Right lobe of liver (tissue), 6 donors: ENCODE data around the gene SLC45A2. TPM values are rescaled to one million over a fixed set of nuclear protein-coding genes. Genes with fewer than 3 reads are reported as not detected.

Experiments used
- ATAC-seq, 4 donors: fragments of 200-7000 bp; cut with Tn5 transposase; one replicate each; pipeline ENCODE4 v1.9.1; 2020; ENCODE audit warnings: mild to moderate bottlenecking in 4 of 4, moderate library complexity in 4 of 4
- DNase-seq, 3 donors: peaks; one replicate each; pipeline ENCODE4 v3.0.0-alpha.2; 2020
- H3K27ac ChIP-seq, 3 donors: fragments of 200-600 bp; one replicate each; pipeline ENCODE4 v1.8.0; 2022
- H3K27me3 ChIP-seq, 2 donors: fragments of 200-600 bp; one replicate each; pipeline ENCODE4 v1.8.0; 2022
- H3K36me3 ChIP-seq, 4 donors: fragments of 200-600 bp; sonication (generic) in 1 of 4; one replicate each; pipeline versions ENCODE4 v1.5.1 to v1.8.0; 2017 to 2022; ENCODE audit warnings: control low read depth in 1 of 4
- H3K4me1 ChIP-seq, 4 donors: fragments of 200-600 bp; sonication (generic) in 1 of 4; one replicate each; pipeline versions ENCODE4 v1.5.1 to v1.8.0; 2017 to 2022; ENCODE audit warnings: control low read depth in 1 of 4
- H3K4me3 ChIP-seq, 3 donors: fragments of 200-600 bp; one replicate each; pipeline ENCODE4 v1.8.0; 2022
- H3K9me3 ChIP-seq, 4 donors: fragments of 200-600 bp; sonication (generic) in 1 of 4; one replicate each; pipeline versions ENCODE4 v1.5.1 to v1.8.0; 2017 to 2022; ENCODE audit warnings: control low read depth in 1 of 4
- CTCF ChIP-seq, 4 donors: fragments of 200-600 bp in 3 of 4; fragments of 450-650 bp in 1 of 4; IDR thresholded peaks; one replicate each; pipeline versions ENCODE4 v1.5.1 to v1.8.0; 2016 to 2022; ENCODE audit warnings: antibody characterized with exemption in 4 of 4, mild to moderate bottlenecking in 2 of 4
- POLR2A ChIP-seq: fragments of 450-650 bp; IDR thresholded peaks from one replicate; pipeline ENCODE4 v1.6.1; 2017; ENCODE audit warnings: antibody characterized with exemption, mild to moderate bottlenecking
- WGBS: methylation state at CpG from one replicate; pipeline ENCODE4 v1.1.6; 2018; ENCODE audit warnings: low coverage, low lambda C conversion rate; ENCODE audit not compliant: insufficient coverage; ENCODE audit errors: missing lambda C conversion rate; 5-methylcytosine and 5-hydroxymethylcytosine counted together
- intact Hi-C, 2 donors: fragments of 100-400 bp; cut with DNase I; formaldehyde crosslinking; loops; one replicate each; pipeline versions ENCODE4 v1.11.2 to v1.14.1; 2022
- small RNA-seq, 2 experiments: library from RNA; depleted of rRNA; stranded (forward); fragments of <200 nt; gene quantifications; one replicate each; pipeline ENCODE3, GENCODE V24; 2016
- total RNA-seq, 6 experiments: library from RNA; depleted of rRNA in 2 of 6; stranded (reverse); fragments of >200 nt in 2 of 6; fragmentation: NEBNext Ultra II Directional in 3 of 6; extraction: Animal tissue kit (Norgen Biotek cat#: 25700) in 3 of 6; gene quantifications; one replicate each; pipeline versions ENCODE4 v1.1.0 to v1.2.4, GENCODE V29; 2016 to 2023
- donor health status: DM: no; HTN: yes; CAD: no.
- donor health status: DM: no; HTN: no; CAD: no.
- donor health status: DM: no; HTN: no; CAD: no.
- donor health status: DM: no; HTN: yes; CAD: no.
- donor health status: DM: no; HTN: yes; CAD: no.

The SLC45A2 gene
- total RNA-seq, 6 experiments from 2014 or later: 0.20 to 2.3 (median 0.37) TPM

DNA sequence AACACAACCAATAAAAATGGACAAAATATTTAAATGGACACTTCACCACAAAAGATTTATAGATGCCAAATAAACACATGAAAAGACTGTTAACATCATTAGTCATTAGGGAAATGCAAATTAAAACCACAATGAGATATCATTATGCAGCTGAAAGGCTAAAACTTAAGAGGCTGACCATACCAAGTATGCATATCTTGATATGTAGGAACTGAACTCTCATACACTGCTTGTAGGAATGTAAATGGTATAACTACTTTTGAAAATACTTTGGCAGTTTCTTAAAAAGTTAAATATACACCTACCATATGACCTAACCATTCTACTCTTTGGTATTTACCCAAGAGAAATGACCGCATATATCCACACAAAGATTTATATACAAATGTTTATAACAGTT lies 79.1 kb downstream of the SLC45A2 start:
- no peak for DNase-seq
- no peak overlapping the region for H3K4me3 ChIP-seq
- whole genome bisulfite sequencing: 79% methylated on average over 1 of the region's 1 CpG
- no peaks in the 10 kb centered on the region for H3K4me1 ChIP-seq
- ATAC-seq: no peak
- TF ChIP-seq CTCF (IDR thresholded peaks at IDR 0.05) (no peak), POLR2A (no peak)
- H3K9me3 ChIP-seq: peaks cover 0 to 4% (median 0%) of the 10 kb centered on the region in 4 donors
- intact Hi-C loops: no loop called here
- no peaks in the 10 kb centered on the region for H3K27me3 ChIP-seq
- H3K36me3 ChIP-seq: no peaks in the 10 kb centered on the region
- no peak overlapping the region for H3K27ac ChIP-seq

GRCh38 chr5:33903118-33903517 lies 81.4 kb downstream of the SLC45A2 start:
- WGBS: no CpG with 5 or more reads among the region's 2 CpGs
- no peaks in the 10 kb centered on the region for H3K4me1 ChIP-seq
- no peak overlapping the region for H3K4me3 ChIP-seq
- TF ChIP-seq POLR2A: no peak
- no peak for TF ChIP-seq CTCF (IDR thresholded peaks at IDR 0.05)
- DNase-seq (no peak), ATAC-seq (no peak)
- peaks cover 0 to 4% (median 0%) of the 10 kb centered on the region in 4 donors for H3K9me3 ChIP-seq
- H3K27me3 ChIP-seq: no peaks in the 10 kb centered on the region
- no peak overlapping the region for H3K27ac ChIP-seq
- intact Hi-C loops: no loop called here
- H3K36me3 ChIP-seq: no peaks in the 10 kb centered on the region

GRCh38 chr5:33901156-33901555 lies 83.3 kb downstream of the SLC45A2 start:
- DNase-seq (no peak), ATAC-seq (no peak)
- TF ChIP-seq CTCF (IDR thresholded peaks at IDR 0.05) (no peak), POLR2A (no peak)
- no peaks in the 10 kb centered on the region for H3K4me1 ChIP-seq
- H3K9me3 ChIP-seq: no peaks in the 10 kb centered on the region
- 7% methylated on average over 1 of the region's 1 CpG for WGBS
- H3K4me3 ChIP-seq: no peak overlapping the region
- H3K27me3 ChIP-seq: no peaks in the 10 kb centered on the region
- no peak overlapping the region for H3K27ac ChIP-seq
- intact Hi-C loops: no loop called here
- no peaks in the 10 kb centered on the region for H3K36me3 ChIP-seq

Small RNA genes within 50 kb of the gene (small RNA-seq; reads per million reads assigned to genes)
- 0 reads per million in 2 experiments for gene AC139783.1

Other genes with a start within 250 kb of the SLC45A2 start
- gene ADAMTS12, start 92.7 kb downstream of the SLC45A2 start, total RNA-seq: 1 to 10 TPM; 1.1 to 3.9 (median 1.7) TPM
- not detected for gene RXFP3, start 48.3 kb downstream of the SLC45A2 start, total RNA-seq
- gene AMACR, start 23.4 kb upstream of the SLC45A2 start, total RNA-seq: 10 to 100 TPM; 28.7 to 62.4 (median 41.9) TPM
- gene C1QTNF3, start 58.5 kb upstream of the SLC45A2 start, total RNA-seq: 1 to 10 TPM; 1.5 to 7.7 (median 3.1) TPM